Measurements from ENCODE around the gene EFNA5. TPM values are rescaled to one million over a fixed set of nuclear protein-coding genes. Genes with fewer than 3 reads are reported as not detected.

The EFNA5 gene
- total RNA-seq, 2 donors from 2014 or later, result 9.7 to 11.1 TPM

DNA sequence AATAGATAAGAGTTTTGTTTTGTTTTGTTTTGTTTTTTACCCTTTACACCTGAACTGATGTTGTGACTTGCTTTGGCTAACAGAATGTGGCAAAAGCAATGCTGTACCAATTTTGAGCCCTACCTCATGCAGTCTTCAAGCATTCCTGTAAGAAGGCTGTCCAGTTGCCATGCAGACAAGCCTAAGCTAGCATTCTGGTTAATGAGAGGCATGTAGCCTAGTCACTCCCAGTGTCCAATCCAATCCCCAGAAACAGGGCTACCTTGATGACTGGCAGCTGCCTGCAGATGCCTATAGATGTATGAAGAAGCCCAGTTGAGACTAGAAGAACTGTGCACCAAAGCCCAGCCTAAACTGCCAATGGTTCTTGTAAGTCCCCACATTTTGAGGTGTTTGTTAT, 9.4 kb upstream of the EFNA5 start:
- Histone ChIP-seq H3K9ac (ENCODE audit: low read depth in 2 of 2, low read length in 2 of 2) (no peak overlapping the region), H3K9me3 (no peaks in the 10 kb centered on the region), H3K27me3 (no peaks in the 10 kb centered on the region), H3K27ac (no peak overlapping the region), H3K36me3 (no peaks in the 10 kb centered on the region), H3K4me3 (no peak overlapping the region), H3K4me1 (no peaks in the 10 kb centered on the region)
- intact Hi-C loops (cut with DNase I), result no loop called here
- TF ChIP-seq, protein P1, sequence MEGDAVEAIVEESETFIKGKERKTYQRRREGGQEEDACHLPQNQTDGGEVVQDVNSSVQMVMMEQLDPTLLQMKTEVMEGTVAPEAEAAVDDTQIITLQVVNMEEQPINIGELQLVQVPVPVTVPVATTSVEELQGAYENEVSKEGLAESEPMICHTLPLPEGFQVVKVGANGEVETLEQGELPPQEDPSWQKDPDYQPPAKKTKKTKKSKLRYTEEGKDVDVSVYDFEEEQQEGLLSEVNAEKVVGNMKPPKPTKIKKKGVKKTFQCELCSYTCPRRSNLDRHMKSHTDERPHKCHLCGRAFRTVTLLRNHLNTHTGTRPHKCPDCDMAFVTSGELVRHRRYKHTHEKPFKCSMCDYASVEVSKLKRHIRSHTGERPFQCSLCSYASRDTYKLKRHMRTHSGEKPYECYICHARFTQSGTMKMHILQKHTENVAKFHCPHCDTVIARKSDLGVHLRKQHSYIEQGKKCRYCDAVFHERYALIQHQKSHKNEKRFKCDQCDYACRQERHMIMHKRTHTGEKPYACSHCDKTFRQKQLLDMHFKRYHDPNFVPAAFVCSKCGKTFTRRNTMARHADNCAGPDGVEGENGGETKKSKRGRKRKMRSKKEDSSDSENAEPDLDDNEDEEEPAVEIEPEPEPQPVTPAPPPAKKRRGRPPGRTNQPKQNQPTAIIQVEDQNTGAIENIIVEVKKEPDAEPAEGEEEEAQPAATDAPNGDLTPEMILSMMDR (IDR thresholded peaks at IDR 0.05), result no peak
- no peak for DNase-seq

DNA sequence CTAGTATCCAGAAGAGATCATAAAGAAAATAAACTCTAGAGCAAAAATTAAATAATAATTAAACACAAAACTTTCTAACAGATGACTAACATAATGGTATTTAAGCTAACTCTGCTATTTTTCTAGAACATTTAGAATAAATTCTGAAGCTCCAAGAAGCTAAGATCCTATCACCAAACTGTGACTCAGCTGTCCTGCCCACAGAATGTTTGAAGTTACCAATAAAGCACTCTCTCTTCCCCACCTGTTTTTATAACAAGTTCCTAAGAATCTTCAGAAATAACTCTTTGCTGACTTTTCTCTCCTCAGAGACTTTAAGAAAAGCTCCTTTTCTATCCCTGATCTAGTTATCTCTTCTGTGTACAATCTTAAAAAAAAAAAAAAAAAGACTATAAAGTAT, 6.0 kb upstream of the EFNA5 start:
- Histone ChIP-seq H3K4me1 (no peaks in the 10 kb centered on the region), H3K27me3 (no peaks in the 10 kb centered on the region), H3K36me3 (no peaks in the 10 kb centered on the region), H3K9ac (ENCODE audit: low read depth in 2 of 2, low read length in 2 of 2) (no peak overlapping the region), H3K9me3 (no peaks in the 10 kb centered on the region), H3K4me3 (no peak overlapping the region), H3K27ac (no peak overlapping the region)
- TF ChIP-seq, protein P1 (IDR thresholded peaks at IDR 0.05), result no peak
- intact Hi-C loops (cut with DNase I), result no loop called here
- no peak for DNase-seq

DNA sequence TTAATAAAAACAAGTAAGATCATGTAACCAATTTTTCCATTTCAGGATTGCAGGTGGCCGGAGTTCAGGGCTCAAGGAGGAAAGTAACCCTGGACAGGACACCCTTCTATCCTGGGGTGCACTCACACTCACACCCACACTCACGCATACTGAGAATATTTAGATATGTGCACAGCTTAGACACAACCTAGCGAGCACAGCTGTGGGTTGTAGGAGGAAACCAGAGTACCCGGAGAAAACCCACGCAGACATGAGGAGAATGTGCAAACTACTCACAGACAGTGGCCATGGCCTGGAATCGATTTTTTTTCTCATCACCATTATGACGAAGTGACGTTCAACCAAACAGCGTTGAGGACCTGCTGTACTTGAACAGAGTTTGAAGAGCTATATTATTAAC, 4.5 kb upstream of the EFNA5 start:
- H3K4me1 ChIP-seq, result no peaks in the 10 kb centered on the region
- no peaks in the 10 kb centered on the region for H3K9me3 ChIP-seq
- DNase-seq, result no peak
- H3K9ac ChIP-seq (ENCODE audit: low read depth in 2 of 2, low read length in 2 of 2), result no peak overlapping the region
- no peak overlapping the region for H3K4me3 ChIP-seq
- H3K27ac ChIP-seq, result no peak overlapping the region
- intact Hi-C loops (cut with DNase I), result no loop called here
- TF ChIP-seq, protein P1 (IDR thresholded peaks at IDR 0.05), result no peak
- no peaks in the 10 kb centered on the region for H3K36me3 ChIP-seq
- no peaks in the 10 kb centered on the region for H3K27me3 ChIP-seq

DNA sequence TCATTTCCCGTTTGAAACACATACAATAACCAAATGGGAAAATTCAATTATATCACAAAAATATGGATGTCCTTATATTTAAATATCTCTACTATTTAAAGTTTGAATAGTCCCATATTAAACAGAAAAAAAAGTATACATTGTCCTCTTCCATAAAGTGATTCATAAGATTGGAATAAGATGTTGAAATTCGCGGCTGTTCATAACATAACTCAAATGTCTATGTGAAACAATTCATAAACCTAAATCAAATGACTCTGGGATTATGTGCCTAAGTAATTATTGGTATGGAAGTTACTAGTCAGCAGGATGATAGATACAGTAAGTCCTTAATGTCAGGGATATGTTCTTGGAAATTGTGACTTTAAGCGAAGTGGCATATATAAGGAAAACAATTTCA, 3.9 kb upstream of the EFNA5 start:
- H3K27me3 ChIP-seq, result peaks cover 2% of the 10 kb centered on the region

DNA sequence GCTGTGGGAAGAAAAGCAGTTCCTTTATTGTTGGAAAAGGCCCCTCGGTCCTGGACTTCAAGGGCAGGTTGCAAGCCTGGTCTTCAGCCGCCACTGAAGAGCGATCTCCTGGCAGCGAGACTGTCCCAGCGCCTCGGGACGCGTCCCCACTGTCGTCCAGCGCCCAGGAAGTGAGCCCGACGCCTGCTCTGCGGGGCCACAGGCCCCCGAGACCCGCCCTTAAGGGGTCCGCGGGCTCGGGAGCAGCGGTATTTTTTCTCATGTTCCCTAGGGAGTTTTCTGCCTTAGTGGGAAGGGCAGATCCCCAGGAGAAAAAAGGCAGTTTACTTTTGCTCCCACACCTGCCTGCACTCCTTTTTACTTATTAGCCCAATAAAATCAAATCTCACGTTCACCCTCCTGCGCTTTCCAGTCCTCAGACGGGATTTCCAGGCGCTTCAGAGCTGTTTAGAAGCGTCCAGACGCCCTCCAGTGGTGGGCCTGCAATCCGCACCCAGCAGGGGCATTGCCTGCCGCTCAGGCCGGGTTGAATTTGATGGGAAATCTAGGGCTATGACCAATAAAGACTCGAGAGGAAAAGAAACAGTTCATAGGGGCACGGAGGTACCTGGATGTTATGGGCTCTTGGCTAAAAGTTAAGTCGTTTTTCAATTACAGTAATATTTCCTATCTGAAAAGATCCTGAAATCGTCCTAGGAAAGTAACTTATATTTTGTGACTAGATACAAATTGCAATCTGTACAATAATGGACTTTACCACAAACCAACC, 2.8 kb upstream of the EFNA5 start:
- intact Hi-C loops (cut with DNase I), result no loop called here
- peak overlapping the region; percentile 52 to 77 for H3K9ac ChIP-seq (ENCODE audit: low read depth in 2 of 2, low read length in 2 of 2)
- no peaks in the 10 kb centered on the region for H3K4me1 ChIP-seq
- TF ChIP-seq, protein P1 (IDR thresholded peaks at IDR 0.05), result peak; percentile 97
- H3K9me3 ChIP-seq, result no peaks in the 10 kb centered on the region
- H3K27me3 ChIP-seq, result peaks cover 7% of the 10 kb centered on the region
- H3K27ac ChIP-seq, result peak overlapping the region; percentile 68
- DNase-seq, result peak; percentile 94
- no peaks in the 10 kb centered on the region for H3K36me3 ChIP-seq
- H3K4me3 ChIP-seq, result peak overlapping the region; percentile 59

More for the DNA sequence above, 3.9 kb upstream of the EFNA5 start:
- H3K4me3 ChIP-seq, result no peak overlapping the region
- no peak overlapping the region for H3K27ac ChIP-seq
- H3K9ac ChIP-seq (ENCODE audit: low read depth in 2 of 2, low read length in 2 of 2), result no peak overlapping the region
- no peaks in the 10 kb centered on the region for H3K4me1 ChIP-seq
- DNase-seq, result no peak
- TF ChIP-seq, protein P1 (IDR thresholded peaks at IDR 0.05), result no peak
- no peaks in the 10 kb centered on the region for H3K36me3 ChIP-seq
- intact Hi-C loops (cut with DNase I), result no loop called here
- no peaks in the 10 kb centered on the region for H3K9me3 ChIP-seq

Data from colonic mucosa (tissue), 4 donors.